Measurements from ENCODE around the gene ADGRL3.

The ADGRL3 gene

DNA sequence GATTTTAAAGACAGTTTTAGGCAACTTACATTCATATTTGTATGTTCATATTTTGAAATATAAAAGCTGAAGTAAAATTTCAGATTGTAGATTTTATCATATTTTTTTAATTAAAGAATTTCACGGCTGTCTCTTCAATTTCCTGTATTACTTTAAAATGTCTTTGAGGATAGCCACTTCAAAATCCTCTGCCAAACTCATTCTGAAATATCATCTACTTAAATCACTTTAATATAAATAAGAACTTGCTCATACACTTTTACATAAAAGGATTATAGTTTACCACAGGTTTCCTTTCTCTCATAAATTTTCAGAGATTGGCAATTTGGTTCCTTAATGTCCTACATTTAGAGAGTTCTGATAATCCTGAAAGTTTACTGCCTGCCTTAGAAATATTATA, 478.2 kb downstream of the ADGRL3 start:
- TF ChIP-seq, protein P1, sequence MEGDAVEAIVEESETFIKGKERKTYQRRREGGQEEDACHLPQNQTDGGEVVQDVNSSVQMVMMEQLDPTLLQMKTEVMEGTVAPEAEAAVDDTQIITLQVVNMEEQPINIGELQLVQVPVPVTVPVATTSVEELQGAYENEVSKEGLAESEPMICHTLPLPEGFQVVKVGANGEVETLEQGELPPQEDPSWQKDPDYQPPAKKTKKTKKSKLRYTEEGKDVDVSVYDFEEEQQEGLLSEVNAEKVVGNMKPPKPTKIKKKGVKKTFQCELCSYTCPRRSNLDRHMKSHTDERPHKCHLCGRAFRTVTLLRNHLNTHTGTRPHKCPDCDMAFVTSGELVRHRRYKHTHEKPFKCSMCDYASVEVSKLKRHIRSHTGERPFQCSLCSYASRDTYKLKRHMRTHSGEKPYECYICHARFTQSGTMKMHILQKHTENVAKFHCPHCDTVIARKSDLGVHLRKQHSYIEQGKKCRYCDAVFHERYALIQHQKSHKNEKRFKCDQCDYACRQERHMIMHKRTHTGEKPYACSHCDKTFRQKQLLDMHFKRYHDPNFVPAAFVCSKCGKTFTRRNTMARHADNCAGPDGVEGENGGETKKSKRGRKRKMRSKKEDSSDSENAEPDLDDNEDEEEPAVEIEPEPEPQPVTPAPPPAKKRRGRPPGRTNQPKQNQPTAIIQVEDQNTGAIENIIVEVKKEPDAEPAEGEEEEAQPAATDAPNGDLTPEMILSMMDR (IDR thresholded peaks at IDR 0.05; ENCODE audit: low read length) = no peak
- no peak for TF ChIP-seq EZH2 (IDR thresholded peaks at IDR 0.05; ENCODE audit: borderline replicate concordance, low read length)
- Histone ChIP-seq H3K4me1 (ENCODE audit: insufficient read depth, low read length, severe bottlenecking) (no peaks in the 10 kb centered on the region), H3K79me2 (ENCODE audit: insufficient read depth, low read length) (no peaks in the 10 kb centered on the region), H3K27me3 (ENCODE audit: insufficient read depth, low read length) (no peaks in the 10 kb centered on the region), H4K20me1 (ENCODE audit: insufficient read depth, low read length) (no peaks in the 10 kb centered on the region), H3K9ac (ENCODE audit: low read length) (no peak overlapping the region), H3K9me2 (ENCODE audit: low read depth, low read length) (no peaks in the 10 kb centered on the region), H3K4me2 (ENCODE audit: low read length) (no peak overlapping the region), H3K27ac (ENCODE audit: low read depth, low read length, poor library complexity, severe bottlenecking) (no peak overlapping the region), H3K4me3 (ENCODE audit: low read depth, low read length, poor library complexity, severe bottlenecking) (no peak overlapping the region), H3K36me3 (ENCODE audit: insufficient read depth, low read length) (no peaks in the 10 kb centered on the region), H3F3A (ENCODE audit: insufficient read depth, low read length) (no peaks in the 10 kb centered on the region), H3K9me3 (ENCODE audit: low read length) (no peaks in the 10 kb centered on the region), H2AFZ (ENCODE audit: low read length) (no peak overlapping the region)

GRCh38 chr4:61693520-61693919, 493.4 kb downstream of the ADGRL3 start:
- H3K9ac ChIP-seq (ENCODE audit: low read length) = no peak overlapping the region
- TF ChIP-seq, protein P1 (IDR thresholded peaks at IDR 0.05; ENCODE audit: low read length) = no peak
- TF ChIP-seq EZH2 (IDR thresholded peaks at IDR 0.05; ENCODE audit: borderline replicate concordance, low read length) = no peak
- H3K4me3 ChIP-seq (ENCODE audit: low read depth, low read length, poor library complexity, severe bottlenecking) = no peak overlapping the region
- no peaks in the 10 kb centered on the region for H3K27me3 ChIP-seq (ENCODE audit: insufficient read depth, low read length)
- H3K79me2 ChIP-seq (ENCODE audit: insufficient read depth, low read length) = no peaks in the 10 kb centered on the region
- no peaks in the 10 kb centered on the region for H3K9me2 ChIP-seq (ENCODE audit: low read depth, low read length)
- no peaks in the 10 kb centered on the region for H3K36me3 ChIP-seq (ENCODE audit: insufficient read depth, low read length)
- no peaks in the 10 kb centered on the region for H3K4me1 ChIP-seq (ENCODE audit: insufficient read depth, low read length, severe bottlenecking)
- no peaks in the 10 kb centered on the region for H3F3A ChIP-seq (ENCODE audit: insufficient read depth, low read length)
- H3K27ac ChIP-seq (ENCODE audit: low read depth, low read length, poor library complexity, severe bottlenecking) = no peak overlapping the region
- H3K9me3 ChIP-seq (ENCODE audit: low read length) = no peaks in the 10 kb centered on the region
- no peak overlapping the region for H2AFZ ChIP-seq (ENCODE audit: low read length)
- H4K20me1 ChIP-seq (ENCODE audit: insufficient read depth, low read length) = no peaks in the 10 kb centered on the region
- H3K4me2 ChIP-seq (ENCODE audit: low read length) = no peak overlapping the region

DNA sequence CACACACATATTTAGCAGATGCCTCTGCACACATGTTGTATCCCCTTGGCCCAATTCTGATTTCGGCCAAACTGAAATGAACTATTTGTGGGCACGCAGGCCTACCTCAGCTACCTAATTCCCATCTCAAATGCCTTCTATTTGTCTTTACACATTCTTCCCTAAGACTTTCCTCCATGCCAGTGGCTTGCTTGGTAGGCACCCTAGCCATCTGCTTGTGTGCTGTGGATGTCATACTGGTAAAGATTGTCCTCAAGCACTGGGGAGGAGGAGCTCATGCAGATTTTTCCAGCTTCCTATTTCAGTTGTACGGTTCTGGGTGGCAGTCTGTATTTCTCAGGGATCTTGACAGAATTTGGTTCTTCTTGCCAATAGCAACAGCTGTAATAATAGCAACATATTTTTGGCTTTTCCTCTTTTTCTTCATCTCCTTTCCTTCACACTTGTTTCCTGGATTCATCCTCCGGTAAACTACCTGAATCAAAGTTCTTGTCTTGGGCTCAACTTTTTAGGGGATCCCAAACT, 514.3 kb downstream of the ADGRL3 start:
- no peaks in the 10 kb centered on the region for H3K36me3 ChIP-seq (ENCODE audit: insufficient read depth, low read length)
- TF ChIP-seq, protein P1 (IDR thresholded peaks at IDR 0.05; ENCODE audit: low read length) = no peak
- no peak for TF ChIP-seq EZH2 (IDR thresholded peaks at IDR 0.05; ENCODE audit: borderline replicate concordance, low read length)
- no peaks in the 10 kb centered on the region for H3K27me3 ChIP-seq (ENCODE audit: insufficient read depth, low read length)
- no peak overlapping the region for H3K4me3 ChIP-seq (ENCODE audit: low read depth, low read length, poor library complexity, severe bottlenecking)
- no peaks in the 10 kb centered on the region for H3F3A ChIP-seq (ENCODE audit: insufficient read depth, low read length)
- no peaks in the 10 kb centered on the region for H3K4me1 ChIP-seq (ENCODE audit: insufficient read depth, low read length, severe bottlenecking)
- no peak overlapping the region for H3K27ac ChIP-seq (ENCODE audit: low read depth, low read length, poor library complexity, severe bottlenecking)
- H3K9ac ChIP-seq (ENCODE audit: low read length) = no peak overlapping the region
- H3K4me2 ChIP-seq (ENCODE audit: low read length) = no peak overlapping the region
- no peaks in the 10 kb centered on the region for H4K20me1 ChIP-seq (ENCODE audit: insufficient read depth, low read length)
- no peak overlapping the region for H2AFZ ChIP-seq (ENCODE audit: low read length)
- no peaks in the 10 kb centered on the region for H3K79me2 ChIP-seq (ENCODE audit: insufficient read depth, low read length)
- no peaks in the 10 kb centered on the region for H3K9me2 ChIP-seq (ENCODE audit: low read depth, low read length)
- no peaks in the 10 kb centered on the region for H3K9me3 ChIP-seq (ENCODE audit: low read length)

All from OCI-LY1 (cell line).